HG03469 (cell line): ENCODE data around the gene ACAN.

Source experiments
- ATAC-seq: cut with Tn5 transposase; IDR thresholded peaks from one replicate; pipeline ENCODE4 v1.9.1; 2021; ENCODE audit warnings: mild to moderate bottlenecking, moderate library complexity, moderate number of reproducible peaks; ENCODE audit not compliant: unreplicated experiment

ACAN gene

DNA sequence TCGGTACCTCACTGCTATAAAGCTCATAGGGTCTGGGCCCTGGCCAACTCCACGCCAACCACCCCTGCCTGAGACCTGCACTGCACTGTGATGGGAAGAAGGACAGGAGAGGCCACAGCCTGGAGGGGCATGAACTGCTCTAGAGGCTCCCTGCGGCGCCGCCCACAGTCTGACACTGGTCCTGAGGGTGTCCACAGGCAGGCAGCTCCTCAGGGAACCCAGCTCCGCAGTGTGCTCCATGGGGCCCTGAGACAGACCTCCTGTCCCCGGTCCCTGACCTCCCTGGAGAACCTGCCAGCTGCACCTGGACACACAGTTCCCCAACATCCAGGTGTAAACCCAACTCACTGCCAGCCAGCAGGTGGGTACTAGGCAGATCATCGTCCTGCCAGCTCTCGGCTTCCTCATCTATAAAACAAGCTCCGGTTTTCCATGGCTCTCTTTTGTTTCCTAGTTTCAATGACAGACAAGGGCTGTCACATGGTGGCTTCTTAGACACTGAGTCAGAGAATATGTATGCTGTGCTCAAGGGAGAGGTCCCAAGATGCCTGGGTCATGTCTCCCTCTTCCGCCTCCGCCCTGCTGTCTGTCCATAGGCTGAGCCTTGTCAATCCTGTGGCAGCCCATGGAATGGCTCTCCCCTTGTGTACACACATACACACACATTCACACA lies 97.2 kb downstream of the ACAN start:
- no peak for ATAC-seq

DNA sequence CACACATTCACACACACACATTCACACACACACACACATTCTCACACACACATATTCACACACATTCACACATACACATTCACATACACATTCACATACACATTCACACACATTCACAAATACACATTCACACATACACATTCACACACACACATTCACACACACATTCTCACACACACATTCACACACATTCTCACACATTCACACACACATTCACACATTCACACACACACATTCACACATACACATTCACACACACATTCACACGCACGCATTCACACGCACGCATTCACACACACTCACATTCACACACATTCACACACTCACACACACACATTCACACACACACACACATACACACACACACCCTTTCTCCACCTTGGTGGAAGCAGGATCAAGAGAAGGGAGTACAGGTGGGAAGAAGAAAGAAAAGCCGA lies 97.8 kb downstream of the ACAN start:
- ATAC-seq = no peak

DNA sequence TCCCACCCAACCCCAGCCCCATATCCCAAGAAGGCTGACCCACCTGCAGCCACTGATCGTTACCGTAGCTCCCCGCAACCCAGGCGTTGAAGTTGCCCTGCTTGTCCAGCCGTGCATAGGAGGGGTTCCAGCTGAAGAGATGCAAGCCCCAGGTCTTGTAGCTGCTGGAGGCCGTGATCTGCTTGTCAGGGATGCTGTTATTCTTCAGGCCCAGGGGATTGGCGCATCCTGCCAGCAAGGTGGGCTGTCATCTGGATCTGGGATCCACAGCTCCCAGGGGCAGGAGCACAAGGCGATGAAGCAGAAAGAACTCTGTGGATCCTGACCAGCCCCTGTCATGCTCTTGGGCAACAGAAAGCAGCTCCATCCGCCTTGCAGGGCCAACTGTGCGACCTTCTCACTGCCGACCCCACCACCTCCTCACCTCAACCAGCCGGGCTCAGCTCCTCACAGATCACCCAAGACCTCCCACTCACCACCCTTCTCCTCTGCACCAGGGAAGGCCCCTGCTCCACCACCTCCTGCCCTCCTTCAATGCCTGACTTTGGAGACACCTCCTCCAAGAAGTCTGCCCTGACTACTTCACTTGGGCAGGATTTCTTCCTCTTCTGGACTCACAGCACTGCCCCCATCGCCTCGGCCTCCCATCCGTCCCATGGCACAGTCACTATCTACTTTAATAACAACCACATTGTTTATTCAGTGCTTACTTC lies 98.4 kb downstream of the ACAN start:
- no peak for ATAC-seq

DNA sequence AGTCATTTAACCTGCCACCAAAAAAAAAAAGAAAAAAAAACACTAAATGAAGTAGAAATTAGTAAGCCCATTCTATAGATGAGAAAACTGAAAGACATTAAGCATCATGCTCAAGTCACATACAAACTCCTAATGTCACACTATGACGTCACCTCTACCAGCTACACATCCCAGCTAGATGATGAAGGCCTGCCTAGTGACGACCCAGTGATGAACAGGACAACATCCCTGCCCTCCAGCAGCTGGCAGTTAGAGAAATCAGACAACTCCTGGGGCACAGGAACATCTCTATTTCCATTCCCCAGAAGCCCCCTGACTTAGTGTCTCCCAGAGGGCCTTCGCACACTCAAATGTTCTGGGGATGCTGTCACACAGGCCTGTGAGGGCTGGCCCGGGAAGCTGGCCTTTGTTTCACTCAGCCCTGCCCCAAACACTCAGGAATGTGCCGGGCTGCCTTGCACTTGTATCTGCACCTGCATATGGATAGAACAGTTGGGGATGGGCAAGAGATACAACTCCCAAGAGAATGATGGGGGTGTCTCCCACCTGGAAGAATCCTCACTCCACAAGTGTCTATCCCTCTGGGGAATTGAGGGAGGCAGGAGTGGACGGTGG lies 99.1 kb downstream of the ACAN start:
- ATAC-seq = no peak

DNA sequence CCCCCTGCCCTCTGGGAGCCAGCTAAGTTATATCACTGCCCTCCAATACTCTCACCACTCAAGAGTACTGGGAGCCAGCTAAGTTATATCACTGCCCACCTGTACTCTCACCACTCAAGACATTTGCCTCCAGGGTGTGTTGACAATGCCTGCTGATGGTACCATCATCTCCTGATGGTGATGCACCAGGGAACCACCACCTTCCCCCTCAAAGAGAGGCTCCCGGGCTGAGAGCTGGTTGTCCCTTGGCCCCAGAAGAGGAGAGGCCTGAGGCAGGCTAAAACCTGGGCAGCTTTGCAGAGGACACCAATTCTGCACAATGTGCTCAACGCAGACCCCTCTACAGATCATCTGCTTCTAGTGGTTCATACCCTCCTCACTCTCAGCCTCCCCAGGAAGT lies 99.6 kb downstream of the ACAN start:
- no peak for ATAC-seq

DNA sequence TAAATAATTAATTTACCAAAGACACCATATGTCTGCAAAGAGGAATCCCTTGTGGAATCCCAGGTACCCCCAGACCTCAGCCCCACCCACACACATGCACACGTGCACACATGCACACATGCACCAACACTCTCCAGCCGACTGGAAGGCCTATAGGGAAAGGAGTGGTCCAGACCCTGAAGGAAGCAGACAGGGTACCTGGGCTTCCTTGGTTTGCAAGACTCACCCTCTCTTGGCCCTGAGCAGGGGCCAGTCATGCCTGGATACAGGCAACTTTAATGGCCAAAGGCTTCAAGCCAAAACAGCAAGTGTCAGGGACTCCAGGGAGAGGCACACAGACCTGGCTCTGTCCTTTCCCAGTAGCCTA lies 101.0 kb downstream of the ACAN start:
- ATAC-seq = no peak

DNA sequence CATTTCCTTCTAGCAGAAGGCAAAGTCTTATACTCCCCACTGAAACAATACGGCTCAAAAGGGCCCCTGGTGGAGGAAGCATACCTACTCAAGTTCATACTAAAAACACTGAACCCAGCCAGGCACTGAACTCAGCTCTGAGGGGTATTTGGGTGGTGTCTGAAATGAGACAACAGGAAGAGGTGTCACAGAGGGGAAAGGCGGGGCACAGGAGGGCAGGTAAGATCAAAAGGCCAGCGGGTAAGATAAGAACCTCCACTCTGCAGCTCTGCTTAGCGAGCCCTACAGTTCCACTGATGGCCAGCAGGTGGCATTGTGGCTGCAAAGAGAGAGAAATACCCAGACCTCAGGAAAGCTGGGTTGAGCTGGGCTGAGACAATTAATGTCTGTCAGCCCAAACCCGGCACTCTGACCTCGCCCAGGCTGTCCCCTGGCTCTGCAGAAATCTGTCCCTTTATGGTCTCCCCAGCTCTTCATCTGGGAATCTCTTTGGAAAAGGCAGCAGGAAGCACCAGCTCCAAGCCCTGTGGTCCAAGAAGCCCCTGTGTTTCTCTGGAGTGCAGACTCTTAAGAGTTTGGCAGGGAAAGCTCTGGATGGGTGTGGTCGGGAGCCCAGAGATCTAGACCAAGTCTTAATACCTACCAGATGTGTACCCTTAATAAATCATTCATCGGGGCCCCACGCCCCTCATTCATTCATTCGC lies 101.5 kb downstream of the ACAN start:
- peak; percentile 50 for ATAC-seq

DNA sequence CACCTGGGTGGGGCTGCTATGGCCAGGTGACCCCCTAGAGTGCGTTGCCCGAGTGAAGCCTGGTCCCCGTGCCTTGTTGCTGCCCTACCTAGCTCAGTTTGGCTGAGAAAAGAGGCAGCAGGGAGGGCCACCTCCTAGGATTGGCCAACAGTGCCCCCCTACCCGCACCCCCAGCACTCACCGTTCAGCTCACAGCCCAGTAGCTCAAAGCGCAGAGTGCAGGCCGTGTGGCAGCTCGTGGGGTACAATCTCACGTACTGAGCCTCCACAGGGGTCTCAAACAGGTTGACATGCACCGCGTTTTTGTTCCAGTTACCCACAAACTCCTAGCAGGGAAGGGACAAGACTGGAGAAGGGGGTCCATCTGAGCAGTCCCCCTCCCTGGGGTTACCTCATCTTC lies 102.3 kb downstream of the ACAN start:
- no peak for ATAC-seq

DNA sequence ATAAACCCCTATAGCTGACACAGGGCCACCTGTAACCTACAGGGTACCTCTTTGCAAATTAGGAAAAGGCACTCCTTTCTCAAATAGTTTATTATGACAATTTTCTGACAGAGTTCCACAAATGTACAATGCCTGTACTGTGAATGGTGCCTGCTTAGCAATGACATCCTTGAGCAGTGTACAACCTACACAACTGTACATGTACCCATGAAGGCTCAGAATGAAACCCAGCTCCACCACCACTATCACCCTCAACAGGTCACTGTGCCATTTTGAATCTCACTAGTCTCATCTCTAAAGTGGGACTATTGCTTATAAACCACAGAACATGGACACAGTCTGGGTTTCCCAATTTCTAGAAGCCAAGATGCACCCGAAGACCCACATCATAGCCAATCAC lies 102.9 kb downstream of the ACAN start:
- no peak for ATAC-seq

DNA sequence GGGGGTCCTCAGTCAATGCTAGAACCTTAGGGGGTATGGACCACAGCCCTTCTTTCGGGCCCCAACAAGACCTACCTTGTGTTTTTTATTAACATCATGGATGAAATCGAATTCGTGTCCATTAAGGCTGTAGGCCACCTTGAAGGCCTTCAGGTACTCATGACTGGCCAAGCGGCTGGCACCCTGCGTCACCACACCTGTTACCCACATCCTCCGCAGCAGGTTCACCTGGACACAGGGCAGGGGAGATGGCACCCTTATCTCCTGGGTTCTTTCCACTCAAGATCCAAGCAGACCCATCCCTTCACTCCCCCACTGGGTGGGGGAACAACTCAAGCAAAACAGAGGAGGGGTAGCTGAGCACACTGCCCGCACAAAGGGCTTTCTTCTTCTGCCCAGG lies 103.3 kb downstream of the ACAN start:
- ATAC-seq = no peak

DNA sequence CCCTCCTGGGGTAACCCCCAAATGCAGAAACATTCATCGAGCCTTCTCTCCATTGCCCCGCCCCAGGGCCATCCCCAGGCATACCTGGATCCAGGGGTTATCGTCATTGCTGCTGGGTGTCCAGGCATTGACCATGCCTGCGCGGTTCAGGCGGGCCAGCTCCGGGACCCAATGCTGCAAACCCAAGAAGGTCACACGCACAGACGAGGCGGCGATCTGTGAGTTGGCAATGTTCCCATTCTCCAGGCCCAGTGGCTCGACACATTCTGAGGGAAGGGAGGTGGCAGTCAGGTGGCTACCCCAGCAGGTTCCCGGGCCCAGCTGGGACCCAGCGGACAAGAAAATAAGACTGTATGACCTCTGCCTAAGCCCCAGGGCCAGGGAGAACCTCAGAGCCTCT lies 103.9 kb downstream of the ACAN start:
- ATAC-seq = no peak

DNA sequence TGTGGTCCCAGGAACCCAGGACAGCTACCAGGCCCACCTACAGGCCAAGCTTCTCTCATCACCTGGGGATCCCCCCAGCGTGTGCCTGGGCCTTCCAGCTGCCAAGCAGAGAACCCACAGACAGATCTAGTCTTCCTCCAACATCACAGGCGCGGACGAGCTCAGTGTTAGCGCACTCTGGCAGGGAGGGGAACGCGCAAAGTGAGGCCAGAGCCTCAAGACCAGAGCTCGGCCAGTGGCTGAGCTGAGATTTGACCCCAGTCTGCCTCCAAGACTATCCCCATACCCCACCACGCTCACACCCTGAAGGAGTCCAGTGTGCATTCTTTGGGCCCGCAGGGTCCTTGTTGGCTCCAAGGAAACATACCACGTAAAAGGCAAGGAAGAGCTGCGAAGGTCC lies 104.9 kb downstream of the ACAN start:
- ATAC-seq = no peak

DNA sequence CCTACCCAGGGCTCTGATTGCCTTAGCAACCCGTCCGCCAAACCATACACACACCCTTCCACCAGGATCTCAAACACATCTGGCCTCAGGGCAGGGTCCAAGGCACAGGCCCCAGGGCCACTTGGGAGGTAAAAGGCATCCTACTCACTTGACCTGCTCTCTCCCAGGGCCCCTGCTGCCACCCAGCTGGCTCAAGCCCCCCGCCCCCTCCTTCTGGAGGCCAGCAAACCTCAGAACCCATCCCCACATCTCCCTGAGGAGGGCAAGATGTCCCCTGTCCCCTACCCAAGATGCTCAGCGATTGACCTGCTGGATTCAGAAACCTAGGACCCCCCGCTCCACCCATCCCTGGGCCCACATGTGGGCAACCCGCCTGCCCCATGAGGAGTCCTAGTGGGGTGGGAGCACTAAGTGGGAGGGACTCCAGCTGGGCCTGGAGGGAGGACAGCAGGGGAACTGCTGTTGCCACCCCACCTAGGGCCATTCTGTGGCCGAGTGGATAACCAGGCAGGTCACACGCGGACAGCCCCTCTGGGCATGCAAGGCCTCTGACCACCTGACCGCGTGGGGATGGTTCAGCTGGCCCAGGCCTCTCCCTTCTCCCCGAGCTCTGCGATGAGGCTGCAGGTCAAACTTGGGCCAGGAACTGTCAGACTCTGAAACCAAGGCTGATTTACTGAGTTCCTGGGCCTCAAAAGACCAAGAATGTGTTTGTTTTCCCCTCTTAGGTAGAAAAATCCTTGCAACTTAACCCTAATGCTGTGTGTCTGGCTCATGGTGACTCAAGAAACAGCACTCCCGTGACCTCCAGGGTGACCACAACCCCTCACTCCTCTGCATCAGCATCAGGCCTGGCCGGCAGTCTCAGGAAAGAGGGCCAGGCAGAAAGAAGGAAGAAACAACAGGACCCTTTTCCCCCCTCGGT lies 105.7 kb downstream of the ACAN start:
- no peak for ATAC-seq

DNA sequence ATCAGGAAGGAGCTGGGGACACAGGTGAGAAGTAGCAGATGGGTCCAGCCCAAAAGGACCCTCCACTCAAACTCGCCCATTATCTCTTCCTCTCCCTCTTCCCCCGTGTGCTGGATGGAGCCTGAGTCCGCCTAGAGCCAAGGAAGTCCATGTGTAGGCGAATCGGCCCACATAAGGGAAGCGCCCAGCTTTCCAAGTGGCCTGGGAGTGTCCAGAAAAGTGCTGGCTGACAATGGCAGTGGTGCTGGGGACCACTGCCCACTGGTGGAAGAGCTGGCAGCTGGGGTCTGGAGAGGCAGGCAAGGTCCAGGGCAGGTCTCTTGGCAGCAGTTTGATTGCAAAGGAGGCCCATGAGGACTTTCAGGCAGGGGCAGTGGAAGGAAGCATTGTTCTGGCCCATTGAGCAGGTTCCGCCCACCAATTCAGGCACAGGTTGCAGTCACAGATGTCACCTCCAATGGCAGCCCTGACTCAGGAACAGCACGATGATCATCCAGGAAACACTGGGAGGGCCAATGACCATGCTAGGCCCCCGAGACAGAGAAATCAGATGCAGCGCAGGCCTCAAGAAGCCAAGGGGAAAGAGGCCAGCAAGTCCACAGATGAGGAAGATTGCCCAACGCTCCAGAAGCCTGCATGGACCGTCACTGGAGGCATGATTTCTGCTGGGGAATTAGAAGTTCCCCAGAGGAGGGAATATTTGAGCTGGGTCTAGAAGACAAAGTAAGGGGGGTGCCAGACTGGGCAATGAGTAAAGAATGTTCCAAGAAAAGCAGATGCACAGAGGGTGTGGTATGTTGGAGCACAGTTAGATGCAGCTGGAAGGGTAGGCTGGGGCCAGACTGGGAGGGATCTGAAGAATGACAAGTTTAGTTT lies 107.0 kb downstream of the ACAN start:
- ATAC-seq = no peak

DNA sequence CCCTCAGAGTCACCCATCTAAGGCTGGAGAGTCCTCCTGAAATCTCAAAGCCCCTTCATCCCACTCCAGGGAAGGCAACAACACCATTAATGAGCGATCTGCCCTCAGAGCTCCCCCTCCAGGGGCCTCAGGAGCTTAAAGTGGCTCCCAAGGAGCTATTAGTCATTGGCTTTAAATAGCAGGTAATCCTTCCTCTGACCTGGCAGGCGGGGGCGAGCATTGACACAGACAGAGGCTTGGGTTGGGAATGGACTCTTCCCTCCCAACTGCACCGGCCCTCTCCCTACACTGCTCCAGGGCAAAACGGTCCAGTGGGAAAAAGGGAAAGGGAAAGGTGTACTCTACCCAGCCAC lies 108.5 kb downstream of the ACAN start:
- ATAC-seq = no peak

DNA sequence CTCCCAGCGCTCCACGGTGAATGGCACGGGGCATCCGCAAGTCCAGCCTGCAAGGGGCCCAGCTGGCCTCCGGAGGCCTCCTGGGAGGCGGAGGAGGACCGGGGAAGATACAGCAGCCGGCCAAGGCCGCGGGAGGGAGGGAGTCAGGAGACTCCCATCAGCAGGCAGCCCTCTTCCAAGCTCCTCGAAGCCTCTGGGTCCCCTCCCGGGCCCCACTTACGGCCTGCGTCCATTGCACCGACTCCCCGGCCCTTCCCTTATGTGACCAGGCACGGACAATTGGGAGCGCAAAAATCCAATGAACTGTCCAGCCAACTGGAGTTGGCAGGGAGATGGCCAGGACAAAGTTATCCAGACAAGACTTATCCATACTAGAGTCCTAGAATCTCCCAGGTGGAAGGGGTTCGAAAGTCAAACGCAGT lies 109.3 kb downstream of the ACAN start:
- ATAC-seq = no peak

DNA sequence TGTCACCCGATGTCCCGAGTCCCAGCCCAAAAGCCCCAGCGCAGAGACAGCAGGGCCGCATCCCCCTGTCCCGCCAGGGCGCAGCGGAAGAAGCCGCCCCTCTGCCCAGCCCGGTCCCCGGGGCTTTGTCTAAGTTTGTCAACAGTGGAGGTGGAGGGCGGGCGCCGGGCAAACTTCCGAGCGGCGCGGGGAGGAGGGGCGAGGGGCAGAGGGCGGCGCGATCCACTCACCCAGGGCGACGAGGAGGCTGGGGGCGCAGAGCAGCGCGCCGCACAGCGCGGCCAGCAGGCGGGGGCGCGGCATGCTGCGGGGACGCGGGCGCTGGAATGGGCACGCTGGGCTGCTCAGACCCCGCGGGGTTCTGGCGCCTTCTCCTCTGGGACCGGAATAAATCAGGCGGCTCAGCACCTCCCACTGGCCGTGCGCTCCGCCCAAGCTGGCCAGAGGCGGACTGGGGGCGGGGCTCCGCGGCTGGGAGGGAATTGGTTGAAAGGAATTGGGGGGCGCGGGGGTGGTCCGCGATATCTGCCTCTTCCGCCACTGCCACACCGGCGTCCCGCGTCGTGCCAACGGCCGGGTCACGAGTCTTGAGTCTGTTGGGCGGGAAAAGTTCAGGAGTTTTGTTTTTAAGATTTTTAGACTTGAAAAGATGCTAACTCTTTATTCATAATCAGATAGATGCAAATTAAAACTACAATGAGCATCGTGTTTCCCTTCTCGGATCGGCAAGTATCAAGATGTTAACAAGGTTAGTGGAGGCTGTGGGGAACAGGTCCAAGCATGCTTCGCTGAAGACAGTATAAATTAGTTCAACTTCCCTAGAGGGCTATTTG lies 110.0 kb downstream of the ACAN start, which contains the start of gene MFGE8:
Gene MFGE8 (minus strand): TSS at position 363 of the 833 bp plus-strand sequence. CDS start 60 bp downstream, at position 303.
- ATAC-seq = no peak

DNA sequence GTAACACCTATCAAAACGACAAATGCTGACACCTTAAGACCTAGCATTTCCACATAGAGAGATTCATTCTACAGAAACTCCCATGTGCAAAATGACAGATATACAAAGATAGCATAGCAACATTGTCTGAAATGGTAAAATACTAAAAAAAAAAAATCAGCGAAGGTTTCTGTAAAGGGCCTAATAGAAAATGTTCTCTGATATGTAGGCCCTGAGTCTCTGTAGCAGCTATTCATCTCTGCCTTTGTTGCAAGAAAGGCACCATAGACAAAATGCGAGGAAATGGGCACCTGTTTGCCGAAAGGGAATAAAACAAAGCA lies 110.6 kb downstream of the ACAN start:
- no peak for ATAC-seq

DNA sequence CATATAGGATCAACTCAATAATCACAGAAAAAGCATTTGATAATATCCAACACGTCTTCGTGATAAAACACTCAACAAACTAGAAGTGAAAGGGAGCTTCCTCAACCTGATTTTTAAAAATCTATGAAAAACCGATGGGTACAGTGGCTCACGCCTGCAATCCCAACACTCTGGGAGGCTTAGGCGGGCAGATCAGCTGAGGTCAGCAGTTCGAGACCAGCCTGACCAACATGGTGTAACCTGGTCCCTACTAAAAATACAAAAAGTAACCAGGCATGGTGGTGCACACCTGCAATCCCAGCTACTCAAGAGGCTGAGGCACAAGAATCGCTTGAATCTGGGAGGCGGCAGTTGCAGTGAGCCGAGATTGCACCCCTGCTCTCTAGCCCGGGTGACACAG lies 112.1 kb downstream of the ACAN start:
- no peak for ATAC-seq
